Suppressor macrophage treated with lipopolysaccharide for 4 hours (primary cell): ENCODE results near the gene C19orf38.
A peak's percentile ranks its signal among the peaks of the same experiment; 100 is the strongest.
"Not testable (repeated sequence)": the region's sequence is repeated elsewhere in the genome, so short reads cannot be mapped to it uniquely, and the experiment has no call there.

Experiments used
- DNase-seq: peaks from one replicate; pipeline ENCODE4 v3.0.0-alpha.2; 2020

C19orf38 gene

DNA sequence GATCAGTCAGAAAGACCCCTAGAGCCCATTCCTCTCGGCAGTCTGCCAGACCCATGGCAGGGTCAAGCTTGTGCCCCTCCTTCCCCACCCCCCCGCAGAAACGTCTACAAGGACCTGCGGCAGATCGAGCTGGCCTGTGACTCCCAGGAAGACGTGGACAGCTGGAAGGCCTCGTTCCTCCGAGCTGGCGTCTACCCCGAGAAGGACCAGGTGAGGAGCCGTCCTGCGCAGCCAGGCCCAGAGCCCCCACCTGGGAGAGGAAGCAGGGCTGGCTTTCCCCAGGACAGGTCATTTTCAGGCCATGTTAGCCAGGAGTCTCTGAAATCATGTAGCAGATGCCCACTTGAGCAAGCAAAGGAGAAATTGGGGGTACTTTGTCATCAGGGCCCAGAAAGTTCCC, 24.5 kb upstream of the C19orf38 start:
- no peak for DNase-seq

DNA sequence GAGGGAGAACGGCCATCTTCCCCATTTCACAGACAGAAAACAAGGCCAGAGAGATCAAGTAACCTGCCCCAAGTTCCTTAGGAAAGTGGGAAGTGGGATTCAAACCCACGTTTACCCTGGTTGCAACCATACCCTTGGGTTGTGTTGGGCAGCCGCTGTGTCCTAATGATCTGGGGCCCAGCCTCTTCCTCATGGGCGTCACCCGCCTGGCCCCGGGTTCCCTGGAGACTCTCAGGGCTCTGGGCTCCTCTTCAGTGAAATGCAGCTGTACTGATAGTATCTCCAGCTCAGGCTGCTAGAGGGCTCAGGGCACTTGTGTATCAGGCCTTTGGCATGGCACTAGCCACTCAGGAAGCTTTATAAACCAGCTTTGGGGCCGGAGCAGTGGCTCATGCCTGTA, 22.0 kb upstream of the C19orf38 start:
- DNase-seq: no peak

DNA sequence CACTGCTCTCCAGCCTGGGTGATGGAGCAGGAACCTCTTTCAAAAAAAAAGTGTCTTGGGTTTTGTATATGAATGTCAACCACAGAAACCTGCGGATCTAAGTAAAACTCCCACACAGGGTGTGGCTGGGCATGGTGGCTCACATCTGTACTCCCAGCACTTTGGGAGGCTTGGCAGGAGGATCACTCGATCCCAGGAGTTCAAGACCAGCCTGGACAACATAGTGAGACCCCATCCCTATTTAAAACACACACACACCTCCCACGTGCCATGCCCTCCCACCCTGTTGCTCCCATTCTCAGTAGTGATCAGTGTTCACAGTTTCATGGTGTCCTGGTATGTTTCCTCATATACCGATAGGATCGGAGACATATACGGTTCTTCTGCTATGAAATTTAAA, 21.4 kb upstream of the C19orf38 start:
- no peak for DNase-seq

DNA sequence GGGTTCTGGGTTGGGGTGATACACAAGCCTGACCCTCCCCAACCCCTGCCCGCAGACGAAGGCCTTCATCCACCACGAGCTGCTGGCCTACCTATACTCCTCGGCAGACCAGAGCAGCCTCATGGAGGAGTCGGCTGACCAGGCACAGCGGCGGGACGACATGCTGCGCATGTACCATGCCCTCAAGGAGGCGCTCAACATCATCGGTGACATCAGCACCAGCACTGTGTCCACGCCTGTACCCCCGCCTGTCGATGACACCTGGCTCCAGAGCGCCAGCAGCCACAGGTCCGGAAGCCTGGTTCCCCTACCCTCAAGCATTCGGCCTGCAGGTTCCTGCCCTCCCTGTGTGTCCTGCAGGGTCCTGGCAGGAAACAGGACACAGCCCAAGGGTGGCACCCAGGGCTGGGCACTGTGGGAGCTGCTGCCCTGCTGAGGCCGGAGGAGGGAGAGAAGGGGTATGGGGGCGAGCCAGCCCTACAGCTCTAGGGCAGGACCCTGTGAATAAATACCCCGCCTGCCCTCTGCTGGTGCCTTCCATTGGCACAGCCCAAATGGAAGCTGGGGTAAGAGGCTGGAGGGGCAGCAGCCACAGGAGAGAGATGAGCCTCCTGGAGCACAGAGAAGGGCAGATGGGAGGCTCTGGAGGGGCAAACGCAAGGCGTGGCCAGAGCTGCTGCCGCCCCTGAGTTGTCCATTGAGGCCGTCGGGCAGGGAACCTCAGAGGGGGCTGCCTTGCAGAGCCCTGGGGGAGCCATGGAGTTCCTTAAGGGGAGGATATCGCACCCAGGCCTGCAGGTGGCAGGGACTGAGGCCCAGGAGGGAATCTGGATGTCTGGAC, 19.0 kb upstream of the C19orf38 start:
- DNase-seq: no peak

DNA sequence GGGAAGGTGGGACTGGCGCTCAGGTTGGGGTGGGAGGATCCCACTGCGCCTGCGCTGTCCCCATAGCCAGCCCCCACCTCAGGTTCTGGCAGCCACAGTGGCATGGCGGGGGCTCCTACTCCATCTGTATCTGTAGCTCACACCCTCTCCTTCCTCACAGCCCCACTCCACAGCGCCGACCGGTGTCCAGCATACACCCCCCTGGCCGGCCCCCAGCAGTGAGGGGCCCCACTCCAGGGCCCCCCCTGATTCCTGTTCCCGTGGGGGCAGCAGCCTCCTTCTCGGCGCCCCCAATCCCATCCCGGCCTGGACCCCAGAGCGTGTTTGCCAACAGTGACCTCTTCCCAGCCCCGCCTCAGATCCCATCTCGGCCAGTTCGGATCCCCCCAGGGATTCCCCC, 18.2 kb upstream of the C19orf38 start:
- no peak for DNase-seq

DNA sequence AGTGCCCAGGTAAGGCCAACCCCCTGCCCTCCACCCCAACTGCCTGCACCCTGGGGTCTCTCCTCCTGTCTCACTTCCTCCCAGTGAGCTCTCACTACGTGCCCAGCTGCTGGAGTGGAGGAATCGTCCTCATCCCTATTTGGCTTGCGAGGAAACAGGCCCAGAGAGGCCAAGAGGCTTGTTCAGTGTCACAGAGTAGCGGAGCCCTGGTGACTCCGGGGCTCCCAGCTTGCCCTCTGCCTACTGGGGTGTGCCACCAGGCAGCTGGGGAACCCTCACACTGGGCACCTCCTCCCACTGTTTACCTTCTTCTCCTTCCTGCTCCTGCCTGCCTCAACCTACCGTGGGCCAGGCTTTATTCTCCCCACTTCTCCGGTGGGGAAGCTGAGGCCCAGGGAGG, 17.8 kb upstream of the C19orf38 start:
- no peak for DNase-seq

DNA sequence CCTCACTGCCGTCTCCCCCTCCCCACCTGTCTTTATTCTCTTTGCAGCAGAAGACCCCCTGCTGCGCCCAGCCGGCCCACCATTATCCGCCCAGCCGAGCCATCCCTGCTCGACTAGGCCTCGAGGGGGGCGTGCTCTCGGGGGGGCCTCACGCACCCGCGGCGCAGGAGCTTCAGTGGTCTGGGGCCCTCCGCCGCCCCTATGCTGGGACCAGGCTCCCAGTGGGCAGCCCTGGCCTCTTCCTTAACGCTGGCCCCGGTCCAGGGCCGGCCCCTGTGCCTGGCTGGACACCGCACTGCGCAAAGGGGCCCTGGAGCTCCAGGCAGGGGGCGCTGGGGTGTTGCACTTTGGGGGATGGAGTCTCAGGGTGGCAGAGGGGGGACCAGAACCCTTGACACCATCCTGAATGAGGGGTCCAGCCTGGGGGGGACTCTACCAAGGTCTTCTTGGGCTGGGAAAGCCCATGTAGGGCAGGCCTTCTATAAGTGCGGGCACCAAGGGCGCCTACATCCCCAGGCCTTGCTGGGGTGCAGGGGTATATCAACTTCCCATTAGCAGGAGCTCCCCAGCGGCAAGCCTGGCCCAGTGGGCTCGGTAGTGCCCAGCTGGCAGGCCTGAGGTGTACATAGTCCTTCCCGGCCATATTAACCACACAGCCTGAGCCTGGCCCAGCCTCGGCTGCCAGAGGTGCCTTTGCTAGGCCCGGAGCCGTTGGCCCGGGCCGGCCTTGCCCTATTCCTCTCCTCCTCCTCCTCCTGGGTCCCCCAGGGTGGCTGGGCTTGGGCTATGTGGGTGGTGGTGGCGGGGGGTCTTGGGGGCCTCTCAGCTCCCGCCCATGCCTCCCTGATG, 17.1 kb upstream of the C19orf38 start:
- DNase-seq: no peak

DNA sequence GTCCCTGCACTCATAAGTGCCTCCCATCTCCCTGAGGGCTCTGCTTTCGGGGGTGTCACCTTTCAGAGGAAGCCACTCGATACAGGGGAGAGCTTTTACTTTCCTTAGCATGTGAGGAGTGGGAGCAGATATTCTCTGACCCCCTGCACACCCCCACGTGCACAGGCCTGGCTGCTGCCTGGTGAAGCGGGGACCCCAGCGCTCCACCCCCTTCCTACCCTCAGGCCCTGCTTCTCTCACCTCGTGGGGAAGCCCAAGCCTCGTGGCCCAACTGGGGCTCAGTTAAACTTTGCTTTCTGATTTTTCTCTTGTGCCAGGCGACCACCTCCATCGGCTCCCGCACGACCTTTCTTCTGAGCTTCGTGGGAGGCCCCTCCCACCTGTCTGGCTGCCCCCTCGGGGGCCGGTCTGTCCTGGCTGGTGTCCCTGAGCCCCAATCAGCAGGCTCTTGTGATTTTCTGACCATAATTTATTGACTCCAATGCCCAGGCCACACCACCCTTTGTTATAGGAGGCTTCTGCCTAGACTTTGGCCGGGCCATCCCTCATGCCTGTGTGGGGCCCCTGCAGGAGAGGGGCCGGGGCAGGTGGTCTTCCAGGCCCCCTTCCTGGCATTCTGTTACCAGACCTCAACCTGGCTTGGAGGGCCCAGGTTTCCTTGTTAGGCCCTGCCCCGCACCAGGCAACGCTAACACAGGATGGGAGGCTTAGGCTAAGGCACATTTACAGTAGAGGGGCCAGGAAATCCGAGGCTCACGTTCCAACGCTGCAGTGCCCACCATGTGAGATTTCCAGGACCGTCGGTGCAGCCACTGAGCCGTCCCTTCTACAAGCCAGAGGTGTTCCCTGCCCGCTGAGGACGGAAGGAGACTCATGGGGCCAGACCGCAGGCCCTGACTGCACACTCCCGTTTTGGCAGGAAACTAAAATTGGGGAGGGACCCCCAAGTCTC, 16.0 kb upstream of the C19orf38 start:
- DNase-seq: no peak

DNA sequence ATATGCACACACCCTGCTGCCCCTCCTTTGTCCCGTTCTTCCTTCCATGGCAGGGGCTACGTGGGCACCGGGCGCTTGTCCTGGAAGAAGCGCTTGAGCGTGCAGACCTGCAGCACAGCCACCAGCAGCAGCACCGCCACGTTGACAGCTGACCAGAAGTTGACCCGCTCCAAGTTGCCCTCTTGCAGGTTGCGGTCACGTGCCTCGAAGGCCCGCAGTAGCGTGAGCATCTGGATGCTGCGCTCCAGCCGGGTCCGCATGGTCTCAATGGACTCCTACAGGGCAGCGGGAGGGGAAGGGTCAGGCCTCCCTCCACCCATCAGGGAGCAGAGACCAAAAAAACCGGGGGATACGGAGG, 15.3 kb upstream of the C19orf38 start:
- DNase-seq: no peak

DNA sequence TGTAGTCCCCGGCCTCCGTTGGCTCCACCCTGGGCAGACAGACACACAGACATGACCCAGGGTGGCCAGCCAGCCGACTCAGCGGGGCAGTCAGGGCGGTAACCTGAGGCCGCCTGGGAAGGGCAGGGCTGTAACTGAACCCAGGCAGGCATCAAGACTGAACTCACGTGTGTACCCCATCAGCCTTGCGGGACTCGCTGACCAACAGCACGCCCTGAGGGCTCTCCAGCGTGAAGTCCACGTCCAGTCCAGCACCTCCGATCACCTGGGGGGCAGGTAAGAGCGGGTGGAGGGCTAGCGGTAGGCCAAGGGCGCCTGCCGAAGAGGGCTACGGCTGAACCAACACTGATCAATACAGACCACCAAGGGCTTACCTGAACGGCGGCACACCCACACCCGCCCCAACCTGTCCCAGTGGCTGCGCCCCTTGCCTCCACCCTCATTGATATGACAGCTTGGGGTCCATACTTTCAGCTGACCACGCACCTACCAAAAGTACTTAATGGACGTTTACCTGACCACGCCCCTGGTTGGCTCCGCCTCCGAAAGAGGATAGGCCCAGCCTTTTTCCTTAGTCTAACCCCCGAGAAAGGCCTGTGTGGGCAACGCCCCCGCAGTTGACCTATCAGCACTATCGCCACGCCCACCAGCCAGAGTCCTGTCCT, 13.0 kb upstream of the C19orf38 start:
- no peak for DNase-seq

DNA sequence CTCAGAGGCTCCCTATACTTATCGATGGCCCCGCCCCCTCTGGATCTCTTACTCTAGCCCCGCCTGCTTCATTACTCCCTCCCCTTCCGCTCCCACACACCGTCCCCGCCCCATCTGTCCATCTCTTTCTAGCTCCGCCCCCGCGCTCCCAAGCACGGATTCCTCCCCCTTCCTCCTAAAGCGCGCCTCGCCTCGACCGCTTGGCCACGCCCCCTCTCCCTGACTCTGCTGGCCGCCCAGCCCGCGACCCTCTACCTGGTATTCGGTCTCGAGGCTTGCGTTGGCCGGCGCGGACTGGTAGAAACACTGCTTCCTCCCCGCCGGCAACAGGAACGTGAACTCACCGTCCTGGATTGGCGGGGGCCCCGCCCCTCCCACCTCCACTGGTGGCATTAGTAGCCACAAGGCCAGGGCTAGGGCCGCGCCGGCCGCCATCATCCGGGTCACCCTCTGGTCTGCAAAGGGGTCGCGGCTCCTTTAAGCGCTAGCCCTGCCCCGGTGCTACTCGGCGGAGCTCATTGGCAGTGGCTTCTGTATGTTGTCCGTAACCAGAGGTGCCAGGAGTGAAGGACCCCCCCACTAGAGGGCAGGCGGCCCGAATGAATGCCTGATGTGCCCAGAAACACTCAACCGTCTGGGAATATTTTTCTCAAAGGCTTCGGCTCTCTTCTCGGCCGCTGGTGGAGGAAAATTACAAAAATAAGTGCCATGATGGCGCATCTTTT, 12.3 kb upstream of the C19orf38 start, which contains the start of gene TMED1:
Gene TMED1 (minus strand): TSS at position 459 of the 725 bp plus-strand sequence. CDS start 21 bp downstream, at position 438.
- peak; percentile 99 for DNase-seq

DNA sequence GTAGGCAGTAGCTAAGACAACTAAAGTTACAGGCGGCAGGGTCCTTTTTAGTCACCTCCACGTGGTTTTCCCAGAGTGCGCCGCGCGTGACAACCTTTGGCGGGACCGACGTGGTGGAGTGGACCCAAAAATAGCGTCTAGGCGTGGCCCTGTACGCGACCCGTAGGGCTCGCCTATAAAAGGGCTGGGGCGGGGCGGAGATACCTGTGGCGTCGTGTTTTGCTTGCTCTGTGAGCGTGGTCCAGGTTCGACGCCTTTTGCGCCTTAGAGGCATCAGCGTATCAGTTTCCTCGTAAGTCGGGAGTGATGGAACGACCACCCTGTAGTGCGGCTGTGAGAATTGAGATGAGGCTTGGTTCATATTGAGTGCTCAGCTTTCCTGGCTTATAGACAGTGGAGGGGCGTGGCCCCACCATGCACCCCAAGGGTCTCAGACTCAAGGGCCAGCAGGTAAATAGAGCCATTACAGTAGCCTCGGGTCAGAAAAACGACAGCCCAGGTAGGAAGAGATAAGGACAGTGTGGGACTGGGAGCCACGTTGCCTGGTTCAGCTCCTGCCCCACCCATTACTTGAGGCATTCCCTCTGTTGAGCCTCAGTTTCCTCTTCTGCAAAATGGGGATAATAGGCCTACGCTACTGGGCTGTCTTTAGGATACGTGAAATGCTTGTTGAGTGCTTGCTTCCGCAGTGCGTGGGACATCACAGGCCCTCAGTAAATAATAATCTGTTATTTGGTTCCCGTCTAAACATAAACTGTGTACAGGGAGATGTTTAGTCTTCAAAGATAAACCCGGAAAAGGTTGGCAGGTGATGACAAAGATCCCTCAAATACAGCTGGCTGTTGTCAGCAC, 11.5 kb upstream of the C19orf38 start:
- DNase-seq: peak; percentile 87

DNA sequence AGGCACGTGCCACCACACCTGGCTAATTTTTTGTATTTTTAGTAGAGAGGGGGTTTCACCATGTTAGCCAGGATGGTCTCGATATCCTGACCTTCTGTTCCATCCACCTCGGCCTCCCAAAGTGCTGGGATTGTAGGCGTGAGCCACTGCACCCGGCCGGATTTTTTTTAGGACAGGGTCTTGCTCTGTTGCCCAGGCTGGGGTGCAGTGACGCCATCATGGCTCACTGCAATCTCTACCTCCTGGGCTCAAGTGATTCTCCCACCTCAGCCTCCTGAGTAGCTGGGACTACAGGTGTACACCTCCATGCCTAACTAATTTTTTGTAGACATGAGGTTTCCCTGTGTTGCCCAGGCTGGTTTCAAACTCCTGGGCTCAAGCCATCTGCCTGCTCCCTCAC, 10.6 kb upstream of the C19orf38 start:
- DNase-seq: not testable (repeated sequence)

DNA sequence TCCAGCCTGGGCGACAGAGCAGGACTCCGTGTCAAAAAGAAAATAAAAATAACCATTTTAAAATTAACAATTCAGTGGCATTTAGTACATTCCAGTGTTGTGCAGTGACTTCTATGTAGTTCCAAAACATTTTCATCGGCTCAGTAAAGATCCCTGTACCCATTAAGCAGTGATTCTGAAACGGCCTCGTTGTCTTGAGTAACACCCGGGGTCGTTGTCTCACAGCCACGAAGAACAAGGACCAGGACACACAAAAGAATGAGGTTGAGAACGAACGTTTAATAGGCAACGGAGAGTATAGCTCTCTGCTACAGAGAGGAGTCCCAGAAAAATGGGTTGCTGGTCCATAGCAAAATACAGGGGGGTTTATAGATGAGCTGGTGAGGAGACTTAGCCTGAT, 9.8 kb upstream of the C19orf38 start:
- DNase-seq: no peak

DNA sequence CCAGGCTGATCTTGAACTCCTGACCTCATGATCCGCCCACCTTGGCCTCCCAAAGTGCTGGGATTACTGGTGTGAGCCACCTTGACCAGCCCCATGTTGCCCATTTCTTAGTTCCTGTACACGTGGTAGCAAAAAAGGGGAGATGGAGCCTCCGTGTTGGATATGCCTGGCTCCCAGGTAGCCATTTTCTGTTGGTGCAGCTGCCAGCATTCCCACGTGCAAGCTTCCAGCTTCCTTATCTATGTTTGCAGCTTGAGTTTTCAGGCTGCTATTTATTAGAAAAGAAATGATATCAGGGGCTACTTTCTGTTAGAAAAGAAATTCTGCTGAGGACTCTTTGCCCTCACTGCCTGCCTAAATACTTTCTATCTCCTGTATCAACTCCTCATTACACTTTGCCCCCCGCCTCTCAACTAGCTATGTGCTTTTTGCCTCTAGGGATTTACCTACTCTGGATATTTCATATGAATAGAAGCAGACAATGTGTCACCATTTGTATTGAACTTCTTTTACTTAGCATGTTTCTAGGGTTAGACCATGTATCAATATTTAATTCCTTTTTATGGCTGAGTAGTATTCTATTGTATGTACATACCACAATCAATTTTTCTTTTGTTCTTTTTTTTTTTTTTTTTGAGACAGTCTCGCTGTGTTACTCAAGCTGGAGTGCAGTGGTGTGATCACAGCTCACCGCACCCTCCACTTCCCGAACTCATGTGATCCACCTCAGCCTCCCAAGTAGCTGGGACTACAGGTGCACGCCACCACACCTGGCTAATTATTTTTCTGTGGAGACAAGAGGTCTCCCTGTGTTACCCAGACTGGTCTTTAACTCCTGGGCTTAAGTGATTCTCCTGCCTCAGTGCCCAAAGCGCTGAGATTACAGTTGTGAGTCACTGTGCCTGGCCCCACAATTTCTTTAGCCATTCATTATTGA, 8.8 kb upstream of the C19orf38 start:
- no peak for DNase-seq

DNA sequence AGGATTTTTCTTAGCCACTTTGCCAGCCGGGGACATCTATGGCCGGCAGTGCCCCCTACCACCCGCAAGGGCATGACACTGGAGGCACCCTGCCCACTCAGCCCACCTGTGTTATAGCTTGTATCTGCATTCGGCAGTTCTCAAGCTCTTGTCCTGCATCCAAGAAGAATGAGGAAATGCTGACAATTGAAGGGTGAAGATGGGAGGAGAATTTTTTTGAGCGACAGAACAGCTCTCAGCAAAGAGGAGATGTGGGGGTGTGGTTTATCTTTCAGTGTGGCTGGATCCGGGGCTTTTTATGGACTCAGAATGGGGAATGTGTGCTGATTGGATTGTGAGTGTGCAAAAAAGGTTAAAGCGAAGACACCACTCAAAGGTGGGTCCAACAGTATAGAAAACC, 5.4 kb upstream of the C19orf38 start:
- no peak for DNase-seq

DNA sequence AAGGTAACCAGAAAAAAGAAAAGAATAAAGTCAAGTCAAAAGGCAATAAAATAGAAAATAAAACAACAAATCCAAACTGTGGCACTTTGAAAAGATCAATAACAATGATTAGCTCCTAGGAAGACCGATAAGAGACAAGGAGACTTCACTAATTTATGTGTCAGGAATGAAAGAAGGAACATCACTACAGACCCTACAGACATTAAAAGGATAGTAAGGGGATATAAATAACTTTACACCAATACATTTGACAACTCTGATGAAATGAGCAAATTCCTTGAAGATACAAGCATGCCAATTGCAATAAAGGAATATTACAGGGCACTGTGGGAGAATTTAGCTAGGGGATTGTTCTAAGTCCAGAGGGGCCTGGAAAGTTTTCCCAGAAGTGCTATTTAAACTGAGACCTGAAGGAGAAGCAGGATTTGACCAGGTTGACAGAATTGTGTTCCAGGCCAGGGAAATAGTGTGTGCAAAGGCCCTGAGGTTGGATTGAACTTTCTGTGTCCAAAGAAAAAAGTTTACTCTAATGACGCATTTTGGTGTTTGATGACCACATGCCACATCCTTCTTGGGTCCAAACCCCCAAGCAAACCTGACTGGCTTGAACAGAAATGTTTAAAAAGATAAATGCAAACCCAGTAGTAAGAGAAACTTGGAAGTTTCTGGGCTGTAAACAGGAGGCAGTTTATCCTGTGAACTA, 1.6 kb upstream of the C19orf38 start:
- no peak for DNase-seq

DNA sequence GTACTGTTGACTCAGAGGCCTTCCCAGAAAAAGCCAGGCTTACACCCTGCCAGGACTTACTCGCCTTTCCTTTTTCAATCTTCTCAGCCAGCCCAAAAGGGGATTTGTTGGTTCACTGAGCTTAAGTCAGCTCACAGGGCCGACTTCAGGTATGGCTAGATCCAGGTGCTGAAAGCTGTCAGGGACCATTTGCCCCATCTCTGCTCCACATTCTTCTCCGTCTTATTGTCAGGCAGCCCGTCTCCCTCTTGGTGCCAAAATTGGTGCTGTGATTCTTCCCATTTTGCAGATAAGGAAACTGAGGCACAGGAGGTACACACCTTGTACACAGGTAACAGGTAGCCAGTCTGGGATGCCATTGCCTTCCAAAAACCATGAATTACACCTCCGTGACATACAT, 2.4 kb downstream of the C19orf38 start:
- DNase-seq: no peak
